Bronchial epithelial cell (primary cell): Measurements from ENCODE around the gene PIM3. TPM values are rescaled to one million over a fixed set of nuclear protein-coding genes. Genes with fewer than 3 reads are reported as not detected.
A peak's percentile ranks its signal among the peaks of the same experiment; 100 is the strongest.

Source experiments
- DNase-seq: peaks from one replicate; pipeline ENCODE4 v3.0.0-alpha.2; 2010; ENCODE audit warnings: low read depth
- FAIRE-seq: peaks from 2 replicates; lab custom pipeline; 2011; peaks lifted over from hg19 to GRCh38; lab: Jason Lieb, UNC
- H3K27me3 ChIP-seq: 2 replicates; pipeline ENCODE4 v1.5.1; 2011; ENCODE audit warnings: low read length; ENCODE audit not compliant: control insufficient read depth, insufficient read depth
- H3K36me3 ChIP-seq: 2 replicates; pipeline ENCODE4 v1.5.1; 2011; ENCODE audit warnings: low read length; ENCODE audit not compliant: control insufficient read depth, insufficient read depth
- H3K4me3 ChIP-seq: 2 replicates; pipeline ENCODE4 v1.5.1; 2011; ENCODE audit warnings: mild to moderate bottlenecking, low read depth, low read length, control low read depth
- total RNA-seq: library from RNA; depleted of rRNA; stranded (reverse); fragments of >200 nt; gene quantifications from 2 replicates; pipeline ENCODE4 v1.2.1, GENCODE V29; 2014
- TF ChIP-seq, protein P1 (sequence below): IDR thresholded peaks from 2 replicates; pipeline ENCODE4 v1.5.1; 2011; ENCODE audit warnings: mild to moderate bottlenecking, moderate library complexity, low read length, control low read depth, inconsistent platforms; ENCODE audit not compliant: insufficient read depth, severe bottlenecking

PIM3 gene
- total RNA-seq, 1 donor from 2014 or later = 67.1 TPM

DNA sequence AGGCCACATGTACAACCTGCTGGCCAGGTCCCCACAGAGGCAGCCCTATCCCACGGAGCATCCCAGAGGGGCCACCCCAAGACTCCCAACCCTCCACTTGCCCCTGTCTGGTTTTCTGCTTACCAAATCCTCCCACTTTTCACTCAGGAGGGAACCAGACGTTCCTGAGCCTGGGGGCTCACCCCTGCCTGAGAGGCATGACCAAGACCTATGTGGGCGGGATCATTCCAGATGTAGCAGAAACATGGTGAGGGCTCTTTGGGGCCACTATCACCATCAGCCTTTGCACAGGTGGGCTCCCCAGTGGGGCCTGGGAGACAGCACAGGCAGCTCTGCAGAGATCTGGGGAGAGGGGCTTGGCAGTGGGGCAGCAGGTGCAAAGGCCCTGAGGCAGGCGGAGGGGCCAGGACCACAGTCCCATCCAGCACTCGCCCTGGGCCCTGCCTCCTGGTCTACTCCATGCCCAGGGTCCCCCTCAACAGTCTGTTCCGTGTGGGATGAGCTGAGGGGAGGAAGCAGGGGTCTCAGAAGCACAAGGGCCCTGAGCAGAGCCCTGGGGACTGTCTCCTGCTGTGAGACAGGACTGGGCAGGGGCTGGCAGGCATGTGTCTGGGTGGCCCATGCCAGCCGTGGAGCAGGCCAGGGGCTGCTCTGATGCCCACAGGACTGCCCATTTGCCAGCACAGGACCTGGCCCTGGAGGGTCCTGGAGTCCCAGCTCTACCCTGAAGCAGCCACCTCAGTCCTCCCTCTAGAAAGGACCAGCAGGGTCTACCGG, 9.4 kb downstream of the PIM3 start:
- no peaks in the 10 kb centered on the region for H3K36me3 ChIP-seq
- TF ChIP-seq, protein P1, sequence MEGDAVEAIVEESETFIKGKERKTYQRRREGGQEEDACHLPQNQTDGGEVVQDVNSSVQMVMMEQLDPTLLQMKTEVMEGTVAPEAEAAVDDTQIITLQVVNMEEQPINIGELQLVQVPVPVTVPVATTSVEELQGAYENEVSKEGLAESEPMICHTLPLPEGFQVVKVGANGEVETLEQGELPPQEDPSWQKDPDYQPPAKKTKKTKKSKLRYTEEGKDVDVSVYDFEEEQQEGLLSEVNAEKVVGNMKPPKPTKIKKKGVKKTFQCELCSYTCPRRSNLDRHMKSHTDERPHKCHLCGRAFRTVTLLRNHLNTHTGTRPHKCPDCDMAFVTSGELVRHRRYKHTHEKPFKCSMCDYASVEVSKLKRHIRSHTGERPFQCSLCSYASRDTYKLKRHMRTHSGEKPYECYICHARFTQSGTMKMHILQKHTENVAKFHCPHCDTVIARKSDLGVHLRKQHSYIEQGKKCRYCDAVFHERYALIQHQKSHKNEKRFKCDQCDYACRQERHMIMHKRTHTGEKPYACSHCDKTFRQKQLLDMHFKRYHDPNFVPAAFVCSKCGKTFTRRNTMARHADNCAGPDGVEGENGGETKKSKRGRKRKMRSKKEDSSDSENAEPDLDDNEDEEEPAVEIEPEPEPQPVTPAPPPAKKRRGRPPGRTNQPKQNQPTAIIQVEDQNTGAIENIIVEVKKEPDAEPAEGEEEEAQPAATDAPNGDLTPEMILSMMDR = no peak
- DNase-seq = no peak
- no peak for FAIRE-seq
- no peaks in the 10 kb centered on the region for H3K27me3 ChIP-seq
- no peak overlapping the region for H3K4me3 ChIP-seq

DNA sequence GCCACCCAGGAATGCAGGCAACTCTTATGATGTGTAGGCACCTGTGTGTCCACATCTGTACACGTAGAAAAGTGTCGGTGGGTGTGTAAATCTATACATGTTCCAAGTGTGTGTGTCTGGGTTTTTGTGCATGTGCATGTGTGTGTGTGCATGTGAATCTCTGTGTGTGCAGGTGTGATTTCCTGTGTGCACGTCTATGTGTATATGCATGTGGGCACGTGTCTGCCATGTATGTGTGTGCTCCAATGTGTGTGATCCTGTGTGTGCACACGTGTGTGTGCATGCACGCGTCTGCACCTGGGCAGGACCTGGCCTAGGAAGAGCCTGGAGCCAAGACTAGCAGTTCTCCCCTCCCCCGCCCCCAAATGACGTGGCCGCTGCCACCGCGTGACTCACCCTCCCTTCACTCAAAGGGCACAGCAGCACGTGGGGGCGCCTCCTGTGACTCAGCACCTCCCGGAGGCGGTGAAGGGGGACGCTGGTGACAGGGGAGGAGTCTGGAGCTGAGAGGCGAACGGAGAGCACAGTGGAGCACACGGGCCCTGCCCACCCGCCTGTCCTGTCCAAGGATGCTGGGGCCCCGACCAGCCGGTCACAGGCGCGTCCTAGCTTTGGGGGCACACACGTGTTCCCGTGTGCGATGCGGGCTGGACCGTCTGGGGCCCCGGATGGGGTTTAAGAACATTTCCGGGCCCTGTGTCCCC, 10.1 kb downstream of the PIM3 start:
- H3K4me3 ChIP-seq = peak overlapping the region; percentile 43
- TF ChIP-seq, protein P1 = no peak
- FAIRE-seq (peak; percentile 97), DNase-seq (peak; percentile 85)
- no peaks in the 10 kb centered on the region for H3K27me3 ChIP-seq
- no peaks in the 10 kb centered on the region for H3K36me3 ChIP-seq

DNA sequence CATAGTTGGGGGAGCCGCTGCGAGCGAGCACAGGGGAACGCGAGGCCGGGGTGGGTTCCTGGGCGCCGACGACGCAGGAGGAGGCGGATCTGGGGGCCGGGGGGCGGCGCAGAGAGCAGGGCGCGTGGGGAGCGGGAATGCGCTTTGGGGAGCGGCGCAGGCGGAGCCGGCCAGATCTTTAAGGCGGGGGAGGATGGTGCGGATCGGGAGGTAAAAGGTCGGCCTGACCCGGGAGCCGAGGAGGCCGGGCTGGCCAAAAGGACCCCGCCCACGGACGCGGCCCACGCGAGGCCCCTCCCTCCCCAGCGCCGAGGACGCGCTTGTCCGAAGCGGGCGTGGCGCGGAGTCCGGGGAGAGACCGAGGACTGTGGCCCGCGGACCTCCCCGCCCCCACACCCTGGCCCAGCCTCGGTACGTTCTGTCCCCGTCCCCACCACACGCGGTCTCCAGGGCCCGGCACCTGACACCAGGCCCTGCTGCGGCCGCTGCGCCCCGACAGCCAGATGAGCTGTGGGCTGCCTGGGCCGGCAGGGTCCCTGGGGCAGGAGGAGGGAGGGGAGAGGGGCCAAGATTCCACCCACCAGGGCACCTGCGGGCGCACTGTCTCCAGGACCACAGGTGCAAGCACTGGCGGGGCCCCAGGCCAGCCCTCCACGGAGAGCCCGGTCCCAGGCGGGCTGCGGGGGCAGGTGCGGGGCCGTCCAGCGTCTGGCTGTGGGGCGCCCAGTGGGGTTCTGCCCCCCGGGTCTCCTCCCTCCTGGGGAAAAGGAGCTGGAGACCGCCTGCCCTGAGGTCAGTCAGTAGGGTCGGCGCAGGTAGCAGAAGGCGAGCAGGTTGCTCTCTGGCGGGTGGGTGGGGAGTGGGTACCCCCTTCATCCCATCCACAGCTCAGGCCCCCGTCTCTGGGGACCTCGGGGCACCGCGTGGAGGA, 10.9 kb downstream of the PIM3 start:
- no peaks in the 10 kb centered on the region for H3K27me3 ChIP-seq
- FAIRE-seq = no peak
- TF ChIP-seq, protein P1 = no peak
- no peak for DNase-seq
- H3K4me3 ChIP-seq = peak overlapping the region; percentile 43
- H3K36me3 ChIP-seq = no peaks in the 10 kb centered on the region

- TF ChIP-seq, protein P1 = no peak
- FAIRE-seq = no peak
- Histone ChIP-seq H3K27me3 (no peaks in the 10 kb centered on the region), H3K36me3 (no peaks in the 10 kb centered on the region), H3K4me3 (no peak overlapping the region)
- no peak for DNase-seq
Measured at GRCh38 chr22:49972163-49973017, 11.8 kb downstream of the PIM3 start.
